ENCODE measurements around the gene EXTL1. TPM values are rescaled to one million over a fixed set of nuclear protein-coding genes. Genes with fewer than 3 reads are reported as not detected.

EXTL1 gene
- total and polyA plus RNA-seq, 2 donors from 2014 or later = 0.28 to 0.45 TPM

DNA sequence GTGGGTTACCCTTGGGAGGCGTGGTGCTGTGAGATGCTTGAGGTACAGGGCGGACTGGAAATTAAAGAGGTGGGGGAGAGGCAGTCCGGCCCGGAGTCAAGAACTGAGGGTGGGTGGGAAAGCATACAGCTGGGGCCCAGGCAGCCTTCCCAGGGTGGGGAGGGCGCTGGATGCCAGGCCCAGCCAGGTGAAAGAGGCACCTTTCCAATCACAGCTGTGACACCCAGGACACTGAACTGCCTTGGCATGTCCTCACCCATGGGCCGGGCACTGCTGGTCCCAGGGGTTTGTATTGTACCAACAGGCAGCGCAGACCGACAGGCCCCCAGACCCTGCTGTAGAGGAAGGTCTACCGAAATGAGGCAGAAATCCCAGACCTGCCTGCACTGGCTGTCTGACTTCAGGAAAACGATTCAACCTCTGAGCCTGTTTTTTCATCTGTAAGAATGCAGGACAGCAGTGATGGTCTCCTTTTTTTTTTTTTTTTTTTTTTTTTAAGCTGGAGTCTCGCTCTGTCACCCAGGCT, 15.2 kb downstream of the EXTL1 start:
- TF ChIP-seq, protein P1, sequence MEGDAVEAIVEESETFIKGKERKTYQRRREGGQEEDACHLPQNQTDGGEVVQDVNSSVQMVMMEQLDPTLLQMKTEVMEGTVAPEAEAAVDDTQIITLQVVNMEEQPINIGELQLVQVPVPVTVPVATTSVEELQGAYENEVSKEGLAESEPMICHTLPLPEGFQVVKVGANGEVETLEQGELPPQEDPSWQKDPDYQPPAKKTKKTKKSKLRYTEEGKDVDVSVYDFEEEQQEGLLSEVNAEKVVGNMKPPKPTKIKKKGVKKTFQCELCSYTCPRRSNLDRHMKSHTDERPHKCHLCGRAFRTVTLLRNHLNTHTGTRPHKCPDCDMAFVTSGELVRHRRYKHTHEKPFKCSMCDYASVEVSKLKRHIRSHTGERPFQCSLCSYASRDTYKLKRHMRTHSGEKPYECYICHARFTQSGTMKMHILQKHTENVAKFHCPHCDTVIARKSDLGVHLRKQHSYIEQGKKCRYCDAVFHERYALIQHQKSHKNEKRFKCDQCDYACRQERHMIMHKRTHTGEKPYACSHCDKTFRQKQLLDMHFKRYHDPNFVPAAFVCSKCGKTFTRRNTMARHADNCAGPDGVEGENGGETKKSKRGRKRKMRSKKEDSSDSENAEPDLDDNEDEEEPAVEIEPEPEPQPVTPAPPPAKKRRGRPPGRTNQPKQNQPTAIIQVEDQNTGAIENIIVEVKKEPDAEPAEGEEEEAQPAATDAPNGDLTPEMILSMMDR (IDR thresholded peaks at IDR 0.05; ENCODE audit: borderline replicate concordance, extremely low read depth, insufficient read depth) = no peak
- FAIRE-seq = no peak
- no peaks in the 10 kb centered on the region for H3K36me3 ChIP-seq (ENCODE audit: control insufficient read depth in 2 of 3, insufficient read depth in 3 of 3, low read length in 3 of 3)
- no peak overlapping the region for H3K4me3 ChIP-seq (ENCODE audit: low read length in 3 of 3)
- peaks cover 0 to 9% (median 7%) of the 10 kb centered on the region in 3 donors for H3K4me1 ChIP-seq (ENCODE audit: control insufficient read depth in 2 of 3, insufficient read depth in 2 of 3, low read depth in 1 of 3, low read length in 3 of 3)
- H3K27ac ChIP-seq (ENCODE audit: low read depth in 2 of 2, low read length in 2 of 2) = no peak overlapping the region
- DNase-seq = no peak
- intact Hi-C loops (cut with DNase I) = no loop called here
- H3K27me3 ChIP-seq (ENCODE audit: control insufficient read depth, insufficient read depth, low read length) = no peaks in the 10 kb centered on the region
- no peaks in the 10 kb centered on the region for H3K9me3 ChIP-seq (ENCODE audit: control insufficient read depth in 2 of 3, insufficient read depth in 1 of 3, low read length in 3 of 3)
- no peak overlapping the region for H3K9ac ChIP-seq (ENCODE audit: low read length in 3 of 3)

DNA sequence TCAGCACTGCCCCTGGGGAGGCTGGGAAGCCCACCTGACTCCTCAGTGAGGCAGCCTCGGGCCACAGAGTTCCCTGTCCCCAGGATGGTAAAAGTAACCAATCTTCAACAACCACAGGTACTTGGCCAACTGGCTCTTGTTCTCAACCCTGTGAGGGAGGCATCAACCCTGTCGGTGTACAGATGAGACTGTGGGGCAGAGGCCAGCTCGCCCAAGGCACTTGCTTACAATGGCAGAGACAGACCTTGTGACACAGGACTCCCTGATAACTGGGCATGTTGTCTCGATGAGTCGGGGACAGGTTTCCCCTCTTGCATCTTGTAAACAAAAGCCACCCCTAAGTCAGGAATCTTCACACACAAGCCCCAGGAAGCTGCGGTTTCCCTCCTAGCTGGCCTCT, 16.3 kb downstream of the EXTL1 start:
- Histone ChIP-seq H3K27me3 (ENCODE audit: control insufficient read depth, insufficient read depth, low read length) (no peaks in the 10 kb centered on the region), H3K4me3 (ENCODE audit: low read length in 3 of 3) (no peak overlapping the region), H3K9ac (ENCODE audit: low read length in 3 of 3) (no peak overlapping the region), H3K27ac (ENCODE audit: low read depth in 2 of 2, low read length in 2 of 2) (no peak overlapping the region), H3K36me3 (ENCODE audit: control insufficient read depth in 2 of 3, insufficient read depth in 3 of 3, low read length in 3 of 3) (peaks cover 0 to 2% (median 0%) of the 10 kb centered on the region in 3 donors), H3K4me1 (ENCODE audit: control insufficient read depth in 2 of 3, insufficient read depth in 2 of 3, low read depth in 1 of 3, low read length in 3 of 3) (peaks cover 0 to 9% (median 7%) of the 10 kb centered on the region in 3 donors), H3K9me3 (ENCODE audit: control insufficient read depth in 2 of 3, insufficient read depth in 1 of 3, low read length in 3 of 3) (no peaks in the 10 kb centered on the region)
- TF ChIP-seq, protein P1 (IDR thresholded peaks at IDR 0.05; ENCODE audit: borderline replicate concordance, extremely low read depth, insufficient read depth) = no peak
- no peak for DNase-seq
- intact Hi-C loops (cut with DNase I) = no loop called here
- FAIRE-seq = no peak

GRCh38 chr1:26038477-26038876, 16.9 kb downstream of the EXTL1 start:
- peaks cover 0 to 9% (median 7%) of the 10 kb centered on the region in 3 donors for H3K4me1 ChIP-seq (ENCODE audit: control insufficient read depth in 2 of 3, insufficient read depth in 2 of 3, low read depth in 1 of 3, low read length in 3 of 3)
- H3K27me3 ChIP-seq (ENCODE audit: control insufficient read depth, insufficient read depth, low read length) = no peaks in the 10 kb centered on the region
- no peak overlapping the region for H3K9ac ChIP-seq (ENCODE audit: low read length in 3 of 3)
- no peak overlapping the region for H3K27ac ChIP-seq (ENCODE audit: low read depth in 2 of 2, low read length in 2 of 2)
- FAIRE-seq (no peak), DNase-seq (no peak)
- peaks cover 0 to 2% (median 0%) of the 10 kb centered on the region in 3 donors for H3K36me3 ChIP-seq (ENCODE audit: control insufficient read depth in 2 of 3, insufficient read depth in 3 of 3, low read length in 3 of 3)
- no peaks in the 10 kb centered on the region for H3K9me3 ChIP-seq (ENCODE audit: control insufficient read depth in 2 of 3, insufficient read depth in 1 of 3, low read length in 3 of 3)
- intact Hi-C loops (cut with DNase I) = no loop called here
- TF ChIP-seq, protein P1 (IDR thresholded peaks at IDR 0.05; ENCODE audit: borderline replicate concordance, extremely low read depth, insufficient read depth) = no peak
- no peak overlapping the region for H3K4me3 ChIP-seq (ENCODE audit: low read length in 3 of 3)

GRCh38 chr1:26038904-26039303, 17.3 kb downstream of the EXTL1 start:
- Histone ChIP-seq H3K4me1 (ENCODE audit: control insufficient read depth in 2 of 3, insufficient read depth in 2 of 3, low read depth in 1 of 3, low read length in 3 of 3) (peaks cover 0 to 9% (median 7%) of the 10 kb centered on the region in 3 donors), H3K4me3 (ENCODE audit: low read length in 3 of 3) (no peak overlapping the region), H3K36me3 (ENCODE audit: control insufficient read depth in 2 of 3, insufficient read depth in 3 of 3, low read length in 3 of 3) (peaks cover 0 to 2% (median 0%) of the 10 kb centered on the region in 3 donors), H3K27ac (ENCODE audit: low read depth in 2 of 2, low read length in 2 of 2) (no peak overlapping the region), H3K9me3 (ENCODE audit: control insufficient read depth in 2 of 3, insufficient read depth in 1 of 3, low read length in 3 of 3) (no peaks in the 10 kb centered on the region), H3K27me3 (ENCODE audit: control insufficient read depth, insufficient read depth, low read length) (no peaks in the 10 kb centered on the region), H3K9ac (ENCODE audit: low read length in 3 of 3) (no peak overlapping the region)
- FAIRE-seq = no peak
- intact Hi-C loops (cut with DNase I) = no loop called here
- TF ChIP-seq, protein P1 (IDR thresholded peaks at IDR 0.05; ENCODE audit: borderline replicate concordance, extremely low read depth, insufficient read depth) = no peak
- DNase-seq = no peak

Measured in kidney (tissue), 14 donors.